ENCODE results near the gene WDTC1. TPM values are rescaled to one million over a fixed set of nuclear protein-coding genes. Genes with fewer than 3 reads are reported as not detected.

WDTC1 gene
- polyA plus RNA-seq, 1 donor (not counting 4 experiments of a cell fraction or from before 2014, with no cell fraction given) = 5.1 TPM

- Histone ChIP-seq H3K36me3 (ENCODE audit: control insufficient read depth in 2 of 2, extremely low read depth in 1 of 2, insufficient read depth in 2 of 2, low read length in 2 of 2) (no peaks in the 10 kb centered on the region), H3K27ac (ENCODE audit: control insufficient read depth, insufficient read depth, low read length) (no peak overlapping the region), H3K4me1 (ENCODE audit: control insufficient read depth, extremely low read depth, insufficient read depth, low read length) (peaks cover 5% of the 10 kb centered on the region), H4K20me1 (ENCODE audit: control insufficient read depth, extremely low read depth, insufficient read depth, low read length) (no peaks in the 10 kb centered on the region), H3K79me2 (ENCODE audit: control insufficient read depth, insufficient read depth, low read length) (peaks cover 10% of the 10 kb centered on the region), H3K9me1 (ENCODE audit: control insufficient read depth, extremely low read depth, insufficient read depth, low read length) (no peaks in the 10 kb centered on the region), H3K4me3 (ENCODE audit: control insufficient read depth in 2 of 3, extremely low read depth in 1 of 3, insufficient read depth in 2 of 3, low read depth in 1 of 3, low read length in 3 of 3) (no peak overlapping the region), H3K4me2 (ENCODE audit: control insufficient read depth, extremely low read depth, insufficient read depth, low read depth, low read length) (no peak overlapping the region), H2AFZ (ENCODE audit: control insufficient read depth, low read length) (peak overlapping the region; percentile 1), H3K9ac (ENCODE audit: control insufficient read depth, extremely low read depth, insufficient read depth, low read length) (no peak overlapping the region), H3K9me3 (ENCODE audit: control insufficient read depth, low read depth, low read length) (no peaks in the 10 kb centered on the region), H3K27me3 (ENCODE audit: control insufficient read depth, extremely low read depth, insufficient read depth, low read length) (no peaks in the 10 kb centered on the region)
- dilution Hi-C loops (cut with MboI; ENCODE audit: extremely low pct_ligation_motif_present, low sequenced_read_pairs) = no loop called here
- no peak for TF ChIP-seq CTCF (optimal IDR thresholded peaks at IDR 0.05 in 1 of 3, IDR thresholded peaks at IDR 0.05 in 1 of 3, conservative IDR thresholded peaks at IDR 0.05 in 1 of 3; ENCODE audit: extremely low read depth in 1 of 3, insufficient read depth in 2 of 3, low read length in 3 of 3)
- no peak for TF ChIP-seq EZH2 (IDR thresholded peaks at IDR 0.05; ENCODE audit: low read length)
- DNase-seq (ENCODE audit: low read depth, low spot score) = no peak
- FAIRE-seq = no peak
Measured at GRCh38 chr1:27318136-27318535, 83.7 kb downstream of the WDTC1 start.

- FAIRE-seq (no peak), DNase-seq (ENCODE audit: low read depth, low spot score) (no peak)
- dilution Hi-C loops (cut with MboI; ENCODE audit: extremely low pct_ligation_motif_present, low sequenced_read_pairs) = no loop called here
- H2AFZ ChIP-seq (ENCODE audit: control insufficient read depth, low read length) = no peak overlapping the region
- H3K36me3 ChIP-seq (ENCODE audit: control insufficient read depth in 2 of 2, extremely low read depth in 1 of 2, insufficient read depth in 2 of 2, low read length in 2 of 2) = no peaks in the 10 kb centered on the region
- H3K4me1 ChIP-seq (ENCODE audit: control insufficient read depth, extremely low read depth, insufficient read depth, low read length) = peaks cover 10% of the 10 kb centered on the region
- H4K20me1 ChIP-seq (ENCODE audit: control insufficient read depth, extremely low read depth, insufficient read depth, low read length) = no peaks in the 10 kb centered on the region
- H3K27me3 ChIP-seq (ENCODE audit: control insufficient read depth, extremely low read depth, insufficient read depth, low read length) = no peaks in the 10 kb centered on the region
- H3K9ac ChIP-seq (ENCODE audit: control insufficient read depth, extremely low read depth, insufficient read depth, low read length) = no peak overlapping the region
- H3K79me2 ChIP-seq (ENCODE audit: control insufficient read depth, insufficient read depth, low read length) = peaks cover 15% of the 10 kb centered on the region
- no peak overlapping the region for H3K27ac ChIP-seq (ENCODE audit: control insufficient read depth, insufficient read depth, low read length)
- H3K4me2 ChIP-seq (ENCODE audit: control insufficient read depth, extremely low read depth, insufficient read depth, low read depth, low read length) = no peak overlapping the region
- H3K9me3 ChIP-seq (ENCODE audit: control insufficient read depth, low read depth, low read length) = no peaks in the 10 kb centered on the region
- TF ChIP-seq EZH2 (IDR thresholded peaks at IDR 0.05; ENCODE audit: low read length) (no peak), CTCF (optimal IDR thresholded peaks at IDR 0.05 in 1 of 3, IDR thresholded peaks at IDR 0.05 in 1 of 3, conservative IDR thresholded peaks at IDR 0.05 in 1 of 3; ENCODE audit: extremely low read depth in 1 of 3, insufficient read depth in 2 of 3, low read length in 3 of 3) (no peak)
- no peak overlapping the region for H3K4me3 ChIP-seq (ENCODE audit: control insufficient read depth in 2 of 3, extremely low read depth in 1 of 3, insufficient read depth in 2 of 3, low read depth in 1 of 3, low read length in 3 of 3)
- no peaks in the 10 kb centered on the region for H3K9me1 ChIP-seq (ENCODE audit: control insufficient read depth, extremely low read depth, insufficient read depth, low read length)
Measured at GRCh38 chr1:27318596-27318995, 84.2 kb downstream of the WDTC1 start.
